Kidney (tissue), 14 donors: ENCODE measurements around the gene UHMK1. TPM values are rescaled to one million over a fixed set of nuclear protein-coding genes. Genes with fewer than 3 reads are reported as not detected.

Source experiments
- DNase-seq, 5 donors: peaks; one replicate each; pipeline ENCODE4 v3.0.0-alpha.2; 2013 to 2020
- FAIRE-seq: peaks from 2 replicates; lab custom pipeline; 2012; peaks lifted over from hg19 to GRCh38; lab: Jason Lieb, UNC
- H3K27ac ChIP-seq, 2 donors: one replicate each; pipeline ENCODE4 v1.7.0; 2013; ENCODE audit warnings: low read depth in 2 of 2, low read length in 2 of 2, inconsistent platforms in 1 of 2
- H3K27me3 ChIP-seq: one replicate; pipeline ENCODE4 v1.7.1; 2013; ENCODE audit warnings: low read length, inconsistent platforms; ENCODE audit not compliant: control insufficient read depth, insufficient read depth
- H3K36me3 ChIP-seq, 3 donors: one replicate each; pipeline versions ENCODE4 v1.7.0 to v1.7.1; 2013; ENCODE audit warnings: low read length in 3 of 3, control low read depth in 1 of 3, inconsistent platforms in 1 of 3; ENCODE audit not compliant: insufficient read depth in 3 of 3, control insufficient read depth in 2 of 3
- H3K4me1 ChIP-seq, 3 donors: one replicate each; pipeline versions ENCODE4 v1.7.0 to v1.7.1; 2013; ENCODE audit warnings: low read length in 3 of 3, inconsistent platforms in 1 of 3, low read depth in 1 of 3; ENCODE audit not compliant: control insufficient read depth in 2 of 3, insufficient read depth in 2 of 3
- H3K4me3 ChIP-seq, 3 donors: one replicate each; pipeline versions ENCODE4 v1.7.0 to v1.8.1; 2013; ENCODE audit warnings: low read length in 3 of 3, control low read depth in 1 of 3, inconsistent platforms in 1 of 3
- H3K9ac ChIP-seq, 3 donors: one replicate each; pipeline versions ENCODE4 v1.7.0 to v1.7.1; 2013; ENCODE audit warnings: low read length in 3 of 3, control low read depth in 1 of 3, inconsistent platforms in 1 of 3
- H3K9me3 ChIP-seq, 3 donors: one replicate each; pipeline versions ENCODE4 v1.7.0 to v1.7.1; 2013; ENCODE audit warnings: low read length in 3 of 3, control low read depth in 1 of 3, inconsistent platforms in 1 of 3; ENCODE audit not compliant: control insufficient read depth in 2 of 3, insufficient read depth in 1 of 3
- intact Hi-C: fragments of 100-400 bp; cut with DNase I; formaldehyde crosslinking; loops from one replicate; pipeline ENCODE4 v1.11.1; 2022
- polyA plus RNA-seq: library from polyadenylated mRNA; stranded (reverse); fragments of 350-450 nt; fragmentation: Illumina TruSeq; extraction: RNeasy Lipid Tissue Mini Kit (QIAGEN cat#74804); gene quantifications from one replicate; pipeline ENCODE4 v1.2.3, GENCODE V29; 2014; ENCODE audit warnings: low read depth, low replicate concordance; ENCODE audit not compliant: insufficient read depth
- total RNA-seq: library from RNA; stranded (reverse); fragmentation: NEBNext Ultra II Directional; extraction: Animal tissue kit (Norgen Biotek cat#: 25700); gene quantifications from one replicate; pipeline ENCODE4 v1.2.1, GENCODE V29; 2021
- TF ChIP-seq, protein P1 (sequence below): IDR thresholded peaks from 3 replicates; pipeline ENCODE4 v1.5.1; 2012; ENCODE audit warnings: mild to moderate bottlenecking, moderate library complexity, borderline replicate concordance; ENCODE audit not compliant: insufficient read depth; ENCODE audit errors: extremely low read depth
- donor health status: control.
- donor health status: control.
- donor health status: control.
- donor health status: control.
- donor health status: control.
- donor health status: DM: yes; HTN: yes; CAD: no.
- donor health status: Normal renal cell carcinoma (clear cell type).

UHMK1 gene
- total and polyA plus RNA-seq, 2 donors from 2014 or later, result 15.7 to 49.4 TPM

DNA sequence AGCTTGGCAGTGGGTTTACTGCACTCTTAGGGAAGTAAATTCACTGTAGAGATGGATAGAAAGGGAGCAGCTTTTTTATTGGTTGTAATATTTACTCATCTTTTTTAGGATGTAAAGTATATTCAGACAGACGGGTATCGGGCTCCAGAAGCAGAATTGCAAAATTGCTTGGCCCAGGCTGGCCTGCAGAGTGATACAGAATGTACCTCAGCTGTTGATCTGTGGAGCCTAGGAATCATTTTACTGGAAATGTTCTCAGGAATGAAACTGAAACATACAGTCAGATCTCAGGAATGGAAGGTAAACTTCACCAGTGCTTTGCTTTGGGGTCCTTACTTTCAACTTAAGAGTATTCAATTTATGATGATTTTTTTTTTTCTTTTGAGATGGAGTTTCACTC, 3.2 kb downstream of the UHMK1 start:
- Histone ChIP-seq H3K27ac (no peak overlapping the region), H3K4me1 (peaks cover 0 to 3% (median 0%) of the 10 kb centered on the region in 3 donors), H3K9ac (no peak overlapping the region), H3K36me3 (peaks cover 0 to 31% (median 6%) of the 10 kb centered on the region in 3 donors), H3K27me3 (no peaks in the 10 kb centered on the region), H3K9me3 (no peaks in the 10 kb centered on the region), H3K4me3 (no peak overlapping the region)
- FAIRE-seq, result no peak
- TF ChIP-seq, protein P1, sequence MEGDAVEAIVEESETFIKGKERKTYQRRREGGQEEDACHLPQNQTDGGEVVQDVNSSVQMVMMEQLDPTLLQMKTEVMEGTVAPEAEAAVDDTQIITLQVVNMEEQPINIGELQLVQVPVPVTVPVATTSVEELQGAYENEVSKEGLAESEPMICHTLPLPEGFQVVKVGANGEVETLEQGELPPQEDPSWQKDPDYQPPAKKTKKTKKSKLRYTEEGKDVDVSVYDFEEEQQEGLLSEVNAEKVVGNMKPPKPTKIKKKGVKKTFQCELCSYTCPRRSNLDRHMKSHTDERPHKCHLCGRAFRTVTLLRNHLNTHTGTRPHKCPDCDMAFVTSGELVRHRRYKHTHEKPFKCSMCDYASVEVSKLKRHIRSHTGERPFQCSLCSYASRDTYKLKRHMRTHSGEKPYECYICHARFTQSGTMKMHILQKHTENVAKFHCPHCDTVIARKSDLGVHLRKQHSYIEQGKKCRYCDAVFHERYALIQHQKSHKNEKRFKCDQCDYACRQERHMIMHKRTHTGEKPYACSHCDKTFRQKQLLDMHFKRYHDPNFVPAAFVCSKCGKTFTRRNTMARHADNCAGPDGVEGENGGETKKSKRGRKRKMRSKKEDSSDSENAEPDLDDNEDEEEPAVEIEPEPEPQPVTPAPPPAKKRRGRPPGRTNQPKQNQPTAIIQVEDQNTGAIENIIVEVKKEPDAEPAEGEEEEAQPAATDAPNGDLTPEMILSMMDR, result no peak
- intact Hi-C loops, result no loop called here
- no peak for DNase-seq

DNA sequence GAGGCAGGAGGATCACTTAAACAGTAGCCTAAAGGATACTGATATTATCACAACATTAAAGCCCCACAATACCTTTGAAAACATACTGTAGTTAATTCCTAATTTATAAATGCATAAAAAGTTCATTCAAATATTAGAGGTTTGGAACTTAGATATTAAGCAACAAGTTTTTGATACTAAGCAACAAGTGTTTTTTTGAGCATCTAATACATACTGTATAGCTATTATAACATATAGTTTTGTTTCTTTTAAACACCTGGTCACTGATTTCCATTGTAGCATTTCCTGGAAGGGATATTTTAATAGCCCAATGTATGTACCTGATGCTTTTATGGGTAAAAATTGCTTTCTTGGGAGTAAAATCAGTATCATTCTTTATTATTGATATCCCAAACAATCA, 4.5 kb downstream of the UHMK1 start:
- Histone ChIP-seq H3K4me3 (no peak overlapping the region), H3K9me3 (no peaks in the 10 kb centered on the region), H3K36me3 (peaks cover 0 to 31% (median 6%) of the 10 kb centered on the region in 3 donors), H3K4me1 (peaks cover 0 to 3% (median 0%) of the 10 kb centered on the region in 3 donors), H3K27ac (no peak overlapping the region), H3K27me3 (no peaks in the 10 kb centered on the region), H3K9ac (no peak overlapping the region)
- FAIRE-seq, result no peak
- no peak for DNase-seq
- TF ChIP-seq, protein P1, result no peak
- intact Hi-C loops, result no loop called here

DNA sequence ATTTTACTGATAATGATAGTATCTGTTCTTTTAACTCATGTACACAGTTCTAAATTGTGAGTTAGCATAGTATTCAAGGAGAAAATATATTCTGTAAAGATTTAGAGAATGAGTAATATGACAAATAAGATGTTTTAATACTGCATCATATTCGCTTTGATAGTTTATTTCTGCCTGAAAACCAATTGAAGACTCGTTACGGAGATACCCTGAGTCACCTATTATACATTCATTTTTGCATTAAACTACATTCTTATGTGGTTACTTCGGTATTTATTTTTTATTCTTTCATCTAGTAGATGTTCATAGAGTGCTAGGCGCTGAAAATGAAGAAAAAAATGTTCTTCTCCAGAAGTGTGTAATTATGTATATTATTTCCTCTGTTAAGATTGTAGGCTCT, 5.3 kb downstream of the UHMK1 start:
- no peaks in the 10 kb centered on the region for H3K9me3 ChIP-seq
- no peak for DNase-seq
- intact Hi-C loops, result no loop called here
- no peak overlapping the region for H3K27ac ChIP-seq
- no peaks in the 10 kb centered on the region for H3K27me3 ChIP-seq
- peaks cover 0 to 3% (median 0%) of the 10 kb centered on the region in 3 donors for H3K4me1 ChIP-seq
- TF ChIP-seq, protein P1, result no peak
- peaks cover 0 to 31% (median 6%) of the 10 kb centered on the region in 3 donors for H3K36me3 ChIP-seq
- no peak overlapping the region for H3K4me3 ChIP-seq
- no peak overlapping the region for H3K9ac ChIP-seq
- no peak for FAIRE-seq

DNA sequence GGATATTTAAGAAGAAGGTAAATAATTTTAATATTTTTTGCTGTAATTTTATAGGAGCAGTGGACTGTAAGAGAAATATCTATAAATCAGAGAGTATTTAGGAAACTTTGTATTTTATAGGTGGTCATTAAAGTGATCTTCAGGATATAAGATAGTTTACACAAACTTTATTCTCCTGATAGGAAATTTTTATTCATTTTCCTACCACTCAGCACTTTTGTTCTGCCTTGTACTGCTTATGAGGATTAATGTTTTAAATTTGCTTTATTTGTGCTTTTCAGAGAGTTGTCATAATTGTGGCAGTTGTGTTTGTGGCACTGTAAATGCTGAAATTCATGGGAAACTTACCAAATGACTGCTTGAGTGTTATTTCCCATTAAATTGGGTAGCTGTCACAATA, 29.7 kb downstream of the UHMK1 start:
- H3K4me1 ChIP-seq, result no peaks in the 10 kb centered on the region
- H3K36me3 ChIP-seq, result peaks cover 4 to 18% (median 6%) of the 10 kb centered on the region in 3 donors
- no peak for FAIRE-seq
- no peak overlapping the region for H3K27ac ChIP-seq
- H3K27me3 ChIP-seq, result no peaks in the 10 kb centered on the region
- TF ChIP-seq, protein P1, result no peak
- H3K4me3 ChIP-seq, result no peak overlapping the region
- H3K9me3 ChIP-seq, result no peaks in the 10 kb centered on the region
- no peak for DNase-seq
- no peak overlapping the region for H3K9ac ChIP-seq
- intact Hi-C loops, result no loop called here
